ENCODE results near the gene TMEM191B.
"Not testable (repeated sequence)": the region's sequence is repeated elsewhere in the genome, so short reads cannot be mapped to it uniquely, and the experiment has no call there.

Gene TMEM191B

GRCh38 chr22:18527752-18528596 is at the start of gene TMEM191B:
Gene TMEM191B (plus strand): TSS chr22:18527802. CDS start chr22:18527981, 179 bp downstream.
- H3K4me3 ChIP-seq (ENCODE audit: low read depth, low read length); in situ Hi-C loops (cut with HindIII; ENCODE audit: low sequenced_read_pairs); DNase-seq (ENCODE audit: low read depth): not testable (repeated sequence)

DNA sequence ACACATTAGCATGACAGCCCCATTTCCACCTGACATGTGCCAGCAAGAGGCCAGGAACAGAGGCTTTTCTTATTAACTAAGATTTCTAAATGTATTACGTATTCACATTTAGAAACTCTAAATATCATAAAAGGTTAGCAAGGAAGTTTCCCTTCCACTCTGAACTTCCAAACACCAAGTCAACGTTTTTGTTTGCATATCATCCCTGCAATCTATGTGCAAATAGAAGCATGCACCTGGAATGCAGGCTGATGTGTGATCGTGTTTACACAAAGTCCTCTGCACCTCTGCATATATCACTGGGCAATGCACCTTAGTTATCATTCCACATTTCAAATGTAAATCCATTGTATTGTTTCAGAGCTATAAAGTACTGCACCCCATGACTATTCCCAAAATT is 31.4 kb upstream of the TMEM191B start:
- DNase-seq (ENCODE audit: low read depth); in situ Hi-C loops (cut with HindIII; ENCODE audit: low sequenced_read_pairs); H3K4me3 ChIP-seq (ENCODE audit: low read depth, low read length): not testable (repeated sequence)

- DNase-seq (ENCODE audit: low read depth); in situ Hi-C loops (cut with HindIII; ENCODE audit: low sequenced_read_pairs); H3K4me3 ChIP-seq (ENCODE audit: low read depth, low read length): not testable (repeated sequence)
Measured at GRCh38 chr22:18511327-18511726, 16.3 kb upstream of the TMEM191B start.

DNA sequence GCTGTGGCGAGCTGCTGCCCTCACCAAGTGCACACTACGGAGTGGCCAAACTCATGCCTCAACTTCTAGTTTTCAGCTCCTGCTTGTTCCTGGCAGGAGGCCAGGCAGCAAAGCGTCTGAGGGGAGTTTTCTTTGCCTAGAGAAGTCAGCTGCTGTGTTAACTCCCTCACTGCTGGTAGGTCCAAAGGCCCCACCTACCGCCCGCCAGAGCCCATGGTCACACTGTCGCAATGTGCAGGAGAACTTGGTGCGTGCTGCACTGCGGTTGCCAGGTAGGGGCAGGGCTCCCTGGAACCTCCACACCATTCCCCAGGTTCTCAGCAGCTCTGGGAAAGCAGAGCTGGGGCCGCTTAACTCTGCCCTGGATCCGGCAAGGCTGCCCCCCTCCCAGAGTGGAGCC is 15.2 kb upstream of the TMEM191B start:
- in situ Hi-C loops (cut with HindIII; ENCODE audit: low sequenced_read_pairs); DNase-seq (ENCODE audit: low read depth); H3K4me3 ChIP-seq (ENCODE audit: low read depth, low read length): not testable (repeated sequence)

DNA sequence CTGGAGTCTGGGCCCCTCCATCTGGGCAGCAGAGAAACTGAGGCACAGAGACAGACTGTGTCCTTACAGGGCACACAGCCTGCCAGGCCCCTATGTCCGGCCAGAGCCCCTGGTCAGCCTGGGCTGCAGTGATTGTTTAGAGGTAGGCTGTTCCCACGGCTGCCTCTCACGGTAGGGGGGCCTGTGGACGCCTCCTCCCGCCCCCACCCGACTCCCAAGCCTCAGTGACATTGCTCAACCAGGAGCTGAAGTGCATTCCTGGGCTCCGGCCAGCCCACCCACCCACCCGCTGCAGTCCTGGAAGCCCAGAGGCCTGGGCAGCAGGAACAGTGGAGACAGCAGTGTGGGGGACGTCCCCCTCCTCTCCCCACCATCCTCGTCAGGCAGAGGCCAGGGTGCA is 14.1 kb upstream of the TMEM191B start:
- DNase-seq (ENCODE audit: low read depth); H3K4me3 ChIP-seq (ENCODE audit: low read depth, low read length); in situ Hi-C loops (cut with HindIII; ENCODE audit: low sequenced_read_pairs): not testable (repeated sequence)

DNA sequence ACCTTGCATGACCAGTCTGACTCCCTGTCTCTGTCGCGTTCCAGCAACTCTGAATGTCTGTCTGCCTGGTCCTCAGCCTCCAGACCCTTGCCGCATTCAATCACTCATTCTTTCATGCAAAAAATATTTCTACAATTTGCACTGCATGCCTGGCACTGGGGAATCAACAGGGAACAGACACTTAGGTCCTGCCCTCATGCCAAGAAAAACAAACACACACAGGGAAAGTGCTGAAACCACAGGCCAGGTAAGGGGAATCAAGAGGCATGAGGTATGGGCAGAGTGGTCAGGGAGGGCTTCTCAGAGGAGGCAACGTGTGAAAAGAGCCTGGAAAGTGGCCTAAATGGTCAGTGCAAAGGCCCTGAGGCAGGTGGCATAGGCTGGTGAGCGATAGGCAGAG is 9.5 kb upstream of the TMEM191B start, which contains the start of gene GGTLC3:
TSS of gene GGTLC3 (minus strand) at position 101 of the 400 bp plus-strand sequence. CDS start 264 bp downstream, outside the sequence.
- in situ Hi-C loops (cut with HindIII; ENCODE audit: low sequenced_read_pairs); H3K4me3 ChIP-seq (ENCODE audit: low read depth, low read length); DNase-seq (ENCODE audit: low read depth): not testable (repeated sequence)

DNA sequence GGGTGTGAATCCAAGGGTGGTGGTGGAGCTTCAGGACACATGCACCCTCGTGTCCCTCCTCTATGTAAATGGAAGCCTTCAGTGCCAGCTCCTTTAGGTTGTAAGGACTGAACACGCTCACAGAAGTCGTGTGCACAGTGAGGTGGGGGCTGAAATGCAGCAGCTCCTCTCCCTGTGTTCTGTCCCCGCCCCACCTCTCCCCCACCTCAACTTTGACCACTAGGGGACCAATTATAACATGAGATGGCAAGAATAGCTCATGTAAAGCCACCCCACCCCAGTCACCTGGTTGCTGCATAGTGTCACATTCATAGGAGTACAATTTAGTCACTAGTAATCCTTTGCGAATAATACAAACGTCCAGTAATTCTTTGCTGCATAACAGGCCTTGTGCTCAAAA is 4.8 kb upstream of the TMEM191B start:
- in situ Hi-C loops (cut with HindIII; ENCODE audit: low sequenced_read_pairs); DNase-seq (ENCODE audit: low read depth); H3K4me3 ChIP-seq (ENCODE audit: low read depth, low read length): not testable (repeated sequence)

DNA sequence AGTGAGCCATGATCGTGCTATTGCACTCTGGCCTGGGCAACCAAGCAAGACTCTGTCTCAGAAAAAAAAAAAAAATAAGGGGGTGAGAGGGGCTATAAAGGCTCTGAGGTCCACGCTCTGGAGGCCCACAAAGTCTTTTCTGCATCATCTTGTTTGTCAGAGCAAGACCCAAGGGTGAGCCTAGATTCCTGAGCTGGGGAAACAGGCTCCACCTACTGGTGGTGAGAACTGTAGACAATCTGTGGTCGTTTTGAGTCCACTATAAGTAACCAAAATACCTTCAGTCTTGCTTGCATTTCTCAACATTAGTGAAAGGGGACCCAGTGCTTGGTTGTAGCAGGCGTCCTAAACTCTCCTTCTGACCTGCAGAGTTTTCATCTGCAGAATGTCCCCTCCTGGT is 4.3 kb upstream of the TMEM191B start:
- H3K4me3 ChIP-seq (ENCODE audit: low read depth, low read length); DNase-seq (ENCODE audit: low read depth); in situ Hi-C loops (cut with HindIII; ENCODE audit: low sequenced_read_pairs): not testable (repeated sequence)

- DNase-seq (ENCODE audit: low read depth); in situ Hi-C loops (cut with HindIII; ENCODE audit: low sequenced_read_pairs); H3K4me3 ChIP-seq (ENCODE audit: low read depth, low read length): not testable (repeated sequence)
Measured at GRCh38 chr22:18528597-18529415, 1.2 kb downstream of the TMEM191B start.

GRCh38 chr22:18529416-18530145 is 2.0 kb downstream of the TMEM191B start:
- H3K4me3 ChIP-seq (ENCODE audit: low read depth, low read length); in situ Hi-C loops (cut with HindIII; ENCODE audit: low sequenced_read_pairs): not testable (repeated sequence)

DNA sequence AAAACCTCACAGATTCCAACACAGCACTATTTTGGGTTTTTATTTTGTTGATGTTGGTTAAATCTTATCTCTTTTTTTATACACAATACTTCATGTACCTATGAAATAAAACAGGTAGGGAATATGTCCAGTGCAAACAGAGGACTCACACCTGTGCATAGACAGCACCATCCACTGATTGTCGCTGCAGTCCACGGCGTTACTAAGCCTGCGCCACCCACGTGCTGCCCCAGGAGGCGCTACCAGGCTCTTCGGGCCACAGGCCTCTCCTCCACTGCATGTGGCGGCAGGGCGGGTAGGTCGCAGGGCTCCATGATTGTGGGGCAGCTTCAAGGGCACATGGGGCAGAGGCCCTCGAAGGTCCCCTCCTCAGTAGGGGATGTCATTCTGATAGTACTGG is 6.0 kb downstream of the TMEM191B start:
- DNase-seq (ENCODE audit: low read depth); H3K4me3 ChIP-seq (ENCODE audit: low read depth, low read length); in situ Hi-C loops (cut with HindIII; ENCODE audit: low sequenced_read_pairs): not testable (repeated sequence)

More at GRCh38 chr22:18529416-18530145, 2.0 kb downstream of the TMEM191B start:
- DNase-seq (ENCODE audit: low read depth) = not testable (repeated sequence)

GRCh38 chr22:18534315-18534714 is 6.7 kb downstream of the TMEM191B start:
- DNase-seq (ENCODE audit: low read depth); in situ Hi-C loops (cut with HindIII; ENCODE audit: low sequenced_read_pairs); H3K4me3 ChIP-seq (ENCODE audit: low read depth, low read length): not testable (repeated sequence)

DNA sequence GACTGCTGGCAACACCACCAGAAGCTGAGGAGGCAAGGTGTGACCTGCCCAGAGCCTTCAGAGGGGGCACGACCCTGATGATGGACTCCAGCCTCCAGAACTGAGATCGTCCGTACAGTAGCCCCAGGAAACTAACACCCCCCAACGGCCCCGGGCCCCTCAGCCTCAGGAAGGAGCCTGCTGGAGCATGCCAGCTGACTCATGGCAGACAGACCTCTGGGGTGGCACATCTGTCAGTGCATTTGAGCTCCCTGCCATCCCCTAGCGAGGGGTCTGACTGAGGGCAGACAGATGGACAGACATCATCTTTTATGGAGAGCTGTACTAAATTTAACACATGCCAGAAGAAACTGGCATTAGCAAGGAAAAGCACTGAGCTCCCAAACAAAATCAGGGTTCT is 12.4 kb downstream of the TMEM191B start:
- H3K4me3 ChIP-seq (ENCODE audit: low read depth, low read length); DNase-seq (ENCODE audit: low read depth); in situ Hi-C loops (cut with HindIII; ENCODE audit: low sequenced_read_pairs): not testable (repeated sequence)

DNA sequence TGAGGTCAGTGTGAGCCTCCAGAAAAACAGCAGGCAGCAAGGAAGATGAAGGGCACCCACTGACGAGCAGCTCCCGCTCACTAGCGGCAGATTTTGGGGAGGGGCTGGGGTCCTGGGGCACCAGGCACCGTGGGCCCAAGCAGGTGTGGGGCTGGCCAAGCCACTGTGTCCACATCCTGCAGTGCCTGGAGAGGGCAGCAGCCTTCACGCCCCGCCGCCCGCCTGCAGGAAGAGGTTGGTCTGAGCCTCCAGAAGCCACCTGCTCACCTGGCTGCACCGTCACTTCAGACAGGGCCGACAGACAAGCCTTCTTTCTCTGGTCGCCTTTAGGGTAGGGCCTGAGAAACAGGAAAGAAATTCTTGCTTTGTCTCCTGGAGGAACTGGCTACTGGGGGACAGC is 15.8 kb downstream of the TMEM191B start:
- H3K4me3 ChIP-seq (ENCODE audit: low read depth, low read length); in situ Hi-C loops (cut with HindIII; ENCODE audit: low sequenced_read_pairs); DNase-seq (ENCODE audit: low read depth): not testable (repeated sequence)

DNA sequence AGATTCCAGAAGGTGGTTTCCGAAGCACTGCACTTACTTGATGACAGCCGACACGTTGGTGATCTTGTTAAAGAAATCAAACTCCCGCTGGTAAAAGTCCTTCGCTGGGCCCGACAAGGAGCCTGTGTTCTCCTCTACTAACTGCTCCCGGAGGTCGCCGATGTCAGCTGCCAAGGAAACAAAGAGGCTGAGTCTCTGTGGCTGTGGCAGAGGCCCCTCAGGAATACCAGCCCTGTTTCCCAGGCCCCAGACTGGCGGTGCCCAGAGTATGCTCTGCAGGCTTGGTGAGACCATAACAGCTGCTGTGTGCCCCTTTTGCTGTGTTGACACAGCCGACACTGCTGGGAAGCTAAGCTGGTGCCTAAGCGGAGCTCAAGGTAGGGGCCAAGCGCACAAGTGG is 17.0 kb downstream of the TMEM191B start:
- H3K4me3 ChIP-seq (ENCODE audit: low read depth, low read length); DNase-seq (ENCODE audit: low read depth); in situ Hi-C loops (cut with HindIII; ENCODE audit: low sequenced_read_pairs): not testable (repeated sequence)

GRCh38 chr22:18549458-18550179 is 22.0 kb downstream of the TMEM191B start:
- DNase-seq (ENCODE audit: low read depth); H3K4me3 ChIP-seq (ENCODE audit: low read depth, low read length); in situ Hi-C loops (cut with HindIII; ENCODE audit: low sequenced_read_pairs): not testable (repeated sequence)

Data from astrocyte of the cerebellum (primary cell).